Left ventricle myocardium inferior (tissue), 1 donor: Measurements from ENCODE around the gene SH3BP5. TPM values are rescaled to one million over a fixed set of nuclear protein-coding genes. Genes with fewer than 3 reads are reported as not detected.

ENCODE experiments used
- DNase-seq: peaks from one replicate; pipeline ENCODE4 v3.0.0-alpha.2; 2020
- H3K27ac ChIP-seq: fragments of 200-600 bp; replicated peaks from 2 replicates; pipeline ENCODE4 v1.8.0; 2021
- H3K27me3 ChIP-seq: fragments of 200-600 bp; 2 replicates; pipeline ENCODE4 v1.8.0; 2021; ENCODE audit warnings: low read depth
- H3K36me3 ChIP-seq: fragments of 200-600 bp; 2 replicates; pipeline ENCODE4 v1.8.0; 2021
- H3K4me1 ChIP-seq: fragments of 200-600 bp; 2 replicates; pipeline ENCODE4 v1.8.0; 2021
- H3K4me3 ChIP-seq: fragments of 200-600 bp; 2 replicates; pipeline ENCODE4 v1.8.0; 2021; ENCODE audit warnings: mild to moderate bottlenecking, moderate library complexity
- H3K9me3 ChIP-seq: fragments of 200-600 bp; replicated peaks from 2 replicates; pipeline ENCODE4 v1.8.0; 2021
- intact Hi-C: fragments of 100-400 bp; cut with micrococcal nuclease; formaldehyde crosslinking; loops from one replicate; pipeline ENCODE4 v1.11.0; 2022
- total RNA-seq: library from RNA; stranded (reverse); fragmentation: NEBNext Ultra II Directional; extraction: Animal tissue kit (Norgen Biotek cat#: 25700); gene quantifications from one replicate; pipeline ENCODE4 v1.2.1, GENCODE V29; 2021
- TF ChIP-seq, protein P1 (sequence below): fragments of 200-600 bp; IDR thresholded peaks from 2 replicates; pipeline ENCODE4 v1.8.0; 2021; ENCODE audit warnings: antibody characterized with exemption, mild to moderate bottlenecking, borderline replicate concordance
- donor health status: DM: no; HTN: yes; CAD: no; lungs with severe emphysema.

Gene SH3BP5
- total RNA-seq, 1 donor from 2014 or later, result 8.8 TPM

DNA sequence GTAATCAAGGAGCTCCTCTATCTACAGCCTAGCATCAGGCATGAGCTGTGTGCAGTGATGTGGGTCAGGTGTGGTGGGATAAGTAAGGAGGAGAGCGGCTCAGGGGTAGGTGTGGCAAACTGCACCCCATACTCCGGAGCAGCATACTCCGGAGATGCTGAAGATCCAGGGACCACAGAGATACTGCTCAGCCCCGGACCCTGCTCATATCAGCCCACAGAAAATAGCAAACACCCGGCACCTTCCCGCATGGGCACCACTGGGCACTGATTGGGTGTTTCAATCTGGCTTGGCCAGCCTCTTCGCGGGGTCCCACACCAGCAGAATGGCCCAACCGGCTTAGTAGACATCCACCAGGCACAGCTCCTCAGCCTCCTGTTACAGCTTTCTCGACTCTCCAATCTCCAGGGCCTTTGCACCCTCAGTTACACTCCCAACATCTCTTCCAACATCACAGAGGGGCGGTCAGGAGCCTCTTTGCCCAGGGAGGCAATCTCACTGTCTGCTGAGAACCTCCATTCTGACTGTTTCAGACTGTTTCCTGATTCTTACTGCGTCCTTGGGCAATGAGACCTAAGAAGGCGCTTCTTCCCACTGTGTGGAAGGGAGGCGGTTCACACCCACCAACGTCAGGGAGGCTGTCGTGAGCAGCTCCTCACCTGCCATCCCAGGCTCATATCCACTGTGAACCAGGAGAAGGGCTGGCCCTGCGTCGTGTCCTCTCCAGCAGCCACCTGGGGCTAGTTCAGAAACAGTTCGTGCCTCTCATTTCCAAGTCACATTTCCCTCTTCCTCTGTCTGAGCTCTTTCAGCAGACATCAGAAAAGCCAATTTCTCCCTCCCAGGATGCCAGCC is 66.5 kb downstream of the SH3BP5 start:
- H3K27me3 ChIP-seq, result no peaks in the 10 kb centered on the region
- intact Hi-C loops, result loop anchor here (5.0 kb wide), 1 partner anchor 111 kb away; no protein-coding TSS in a partner anchor
- TF ChIP-seq, protein P1, sequence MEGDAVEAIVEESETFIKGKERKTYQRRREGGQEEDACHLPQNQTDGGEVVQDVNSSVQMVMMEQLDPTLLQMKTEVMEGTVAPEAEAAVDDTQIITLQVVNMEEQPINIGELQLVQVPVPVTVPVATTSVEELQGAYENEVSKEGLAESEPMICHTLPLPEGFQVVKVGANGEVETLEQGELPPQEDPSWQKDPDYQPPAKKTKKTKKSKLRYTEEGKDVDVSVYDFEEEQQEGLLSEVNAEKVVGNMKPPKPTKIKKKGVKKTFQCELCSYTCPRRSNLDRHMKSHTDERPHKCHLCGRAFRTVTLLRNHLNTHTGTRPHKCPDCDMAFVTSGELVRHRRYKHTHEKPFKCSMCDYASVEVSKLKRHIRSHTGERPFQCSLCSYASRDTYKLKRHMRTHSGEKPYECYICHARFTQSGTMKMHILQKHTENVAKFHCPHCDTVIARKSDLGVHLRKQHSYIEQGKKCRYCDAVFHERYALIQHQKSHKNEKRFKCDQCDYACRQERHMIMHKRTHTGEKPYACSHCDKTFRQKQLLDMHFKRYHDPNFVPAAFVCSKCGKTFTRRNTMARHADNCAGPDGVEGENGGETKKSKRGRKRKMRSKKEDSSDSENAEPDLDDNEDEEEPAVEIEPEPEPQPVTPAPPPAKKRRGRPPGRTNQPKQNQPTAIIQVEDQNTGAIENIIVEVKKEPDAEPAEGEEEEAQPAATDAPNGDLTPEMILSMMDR, result no peak
- no peak overlapping the region for H3K27ac ChIP-seq
- no peak overlapping the region for H3K4me3 ChIP-seq
- no peak for DNase-seq
- H3K4me1 ChIP-seq, result peaks cover 43% of the 10 kb centered on the region
- no peaks in the 10 kb centered on the region for H3K9me3 ChIP-seq
- H3K36me3 ChIP-seq, result peaks cover under 1% of the 10 kb centered on the region

DNA sequence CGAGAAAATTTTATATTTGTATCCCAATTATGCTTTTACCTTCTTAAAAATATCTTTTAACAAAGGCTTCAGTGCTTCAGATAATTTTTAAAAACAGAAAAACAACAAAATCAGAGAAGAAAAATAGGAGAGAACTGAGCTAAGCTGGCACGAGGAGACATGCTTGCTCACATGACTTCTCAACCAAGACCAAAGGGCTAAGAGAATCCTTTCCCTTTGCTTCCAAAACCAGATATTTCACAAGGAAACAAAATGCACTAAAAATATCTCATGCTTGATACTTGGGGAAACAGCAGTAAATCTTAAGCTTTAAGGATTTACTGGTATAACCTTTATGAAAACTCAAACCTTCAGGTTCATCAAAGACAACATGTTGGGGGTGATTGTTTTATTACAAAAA is 67.9 kb downstream of the SH3BP5 start:
- DNase-seq, result no peak
- Histone ChIP-seq H3K4me3 (no peak overlapping the region), H3K36me3 (peaks cover 10% of the 10 kb centered on the region), H3K9me3 (no peaks in the 10 kb centered on the region), H3K27ac (no peak overlapping the region), H3K4me1 (peaks cover 31% of the 10 kb centered on the region), H3K27me3 (no peaks in the 10 kb centered on the region)
- TF ChIP-seq, protein P1, result no peak
- intact Hi-C loops, result no loop called here

DNA sequence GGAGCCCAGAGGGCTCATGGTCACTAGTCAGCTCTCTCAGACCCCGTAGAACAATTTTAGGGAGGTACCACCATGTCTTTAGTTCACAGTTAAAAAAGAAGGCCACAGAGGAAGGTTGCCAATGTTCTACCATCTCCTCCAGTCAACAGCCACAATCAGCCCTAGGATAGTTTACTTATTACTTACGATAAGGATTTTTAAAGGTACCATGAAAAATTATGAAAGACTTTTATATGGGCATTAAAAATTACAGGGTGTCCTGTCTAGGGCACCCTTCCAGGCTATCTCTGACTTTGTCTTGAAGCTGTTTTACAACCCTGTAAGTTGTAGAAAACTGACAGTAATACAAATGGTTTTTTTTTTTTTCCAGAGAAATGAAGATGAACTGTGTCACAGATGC is 68.5 kb downstream of the SH3BP5 start:
- DNase-seq, result no peak

DNA sequence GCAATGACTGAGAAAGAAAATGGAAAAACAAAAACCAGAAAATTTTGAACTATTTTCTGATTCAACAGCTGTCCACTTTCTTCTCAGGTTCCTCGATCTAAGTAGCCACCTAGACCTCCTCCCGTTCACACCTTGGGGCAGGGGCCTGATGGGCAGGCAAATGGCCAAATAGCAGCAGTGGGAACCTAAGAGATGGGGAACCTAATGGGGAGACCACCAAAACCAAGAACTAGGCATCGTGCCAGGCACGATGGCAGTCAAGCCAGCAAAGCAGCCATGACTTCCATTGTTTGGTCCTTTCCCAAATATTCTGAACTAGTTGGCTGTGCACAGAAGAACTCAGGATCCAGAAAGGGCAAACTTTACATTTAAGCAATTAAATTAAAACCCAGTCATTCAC is 69.3 kb downstream of the SH3BP5 start:
- Histone ChIP-seq H3K27ac (no peak overlapping the region), H3K4me1 (peaks cover 18% of the 10 kb centered on the region), H3K36me3 (peaks cover 24% of the 10 kb centered on the region), H3K27me3 (no peaks in the 10 kb centered on the region), H3K9me3 (no peaks in the 10 kb centered on the region), H3K4me3 (no peak overlapping the region)
- intact Hi-C loops, result no loop called here
- TF ChIP-seq, protein P1, result no peak
- DNase-seq, result no peak

More for the DNA sequence above, 68.5 kb downstream of the SH3BP5 start:
- intact Hi-C loops, result no loop called here
- Histone ChIP-seq H3K4me1 (peaks cover 26% of the 10 kb centered on the region), H3K36me3 (peaks cover 16% of the 10 kb centered on the region), H3K27ac (no peak overlapping the region), H3K27me3 (no peaks in the 10 kb centered on the region), H3K9me3 (no peaks in the 10 kb centered on the region), H3K4me3 (no peak overlapping the region)
- TF ChIP-seq, protein P1, result no peak

DNA sequence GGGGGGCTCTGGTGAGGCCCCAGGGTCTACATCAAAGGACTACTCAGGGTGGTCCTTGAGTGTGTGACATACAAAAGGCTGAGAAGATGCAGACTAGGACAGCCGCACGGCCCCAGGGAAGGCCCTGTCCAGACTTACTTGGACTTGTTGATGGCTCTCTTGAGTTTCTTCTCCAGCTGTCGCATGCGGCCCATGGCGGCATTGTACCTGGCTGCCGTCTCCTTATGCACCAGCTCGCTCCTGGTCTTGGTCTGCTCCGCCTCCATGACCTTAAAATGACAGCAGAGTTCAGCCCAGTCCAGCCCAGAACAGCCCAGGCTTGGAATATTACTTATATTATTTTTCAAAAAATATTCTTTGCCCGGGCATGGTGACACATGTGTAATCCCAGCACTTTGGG is 70.4 kb downstream of the SH3BP5 start:
- TF ChIP-seq, protein P1, result no peak
- Histone ChIP-seq H3K4me1 (peaks cover 18% of the 10 kb centered on the region), H3K4me3 (no peak overlapping the region), H3K27me3 (no peaks in the 10 kb centered on the region), H3K9me3 (no peaks in the 10 kb centered on the region), H3K36me3 (peaks cover 34% of the 10 kb centered on the region), H3K27ac (no peak overlapping the region)
- intact Hi-C loops, result no loop called here
- no peak for DNase-seq
